Fibroblast of upper back skin (primary cell): ENCODE results near the gene C2orf69.

Source experiments
- DNase-seq: peaks from one replicate; pipeline ENCODE4 v3.0.0-alpha.2; 2013

Gene C2orf69

DNA sequence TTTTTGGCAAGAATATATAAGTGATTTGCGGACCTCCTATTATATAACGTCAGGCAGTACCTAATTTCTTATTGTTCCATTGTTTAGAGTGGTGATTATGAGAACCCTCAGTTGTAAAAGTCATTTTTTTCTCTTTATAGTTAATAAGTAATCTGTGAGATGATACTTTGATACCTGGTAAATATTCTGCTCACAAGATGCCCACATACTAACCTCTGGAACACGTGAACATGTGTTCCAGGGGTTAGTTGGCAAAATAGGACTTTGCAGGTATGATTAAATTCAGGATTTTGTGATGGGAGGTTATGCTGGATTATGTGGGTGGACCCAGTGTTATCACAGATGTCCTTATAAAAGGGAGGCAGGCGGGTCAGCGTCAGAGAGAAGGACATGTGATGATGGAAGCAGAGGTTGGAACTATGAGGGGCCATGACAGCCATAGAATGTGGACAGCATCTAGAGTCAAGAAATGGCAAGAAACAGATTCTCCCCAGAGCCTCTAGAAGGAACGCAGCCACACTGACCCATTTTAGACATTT is 61.1 kb downstream of the C2orf69 start:
- DNase-seq = no peak

DNA sequence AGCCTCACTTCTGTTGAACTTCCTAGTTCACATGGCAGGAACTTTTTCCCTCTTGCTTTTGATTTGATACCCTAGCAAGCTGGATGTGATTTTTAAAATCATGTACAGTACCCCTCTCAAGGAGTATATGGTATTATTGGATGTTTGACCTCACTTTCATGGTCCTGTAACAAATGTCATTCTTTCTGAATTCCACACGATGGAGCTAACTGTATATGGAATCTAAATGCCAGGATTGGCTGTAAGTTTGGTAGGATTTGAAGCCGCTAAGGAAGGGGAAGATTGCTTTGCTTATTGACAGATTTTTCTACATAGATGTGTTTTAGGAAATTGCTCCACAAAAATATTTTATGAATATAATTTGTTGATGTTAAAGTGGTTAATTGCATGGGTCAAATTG is 62.6 kb downstream of the C2orf69 start:
- peak; percentile 65 for DNase-seq

DNA sequence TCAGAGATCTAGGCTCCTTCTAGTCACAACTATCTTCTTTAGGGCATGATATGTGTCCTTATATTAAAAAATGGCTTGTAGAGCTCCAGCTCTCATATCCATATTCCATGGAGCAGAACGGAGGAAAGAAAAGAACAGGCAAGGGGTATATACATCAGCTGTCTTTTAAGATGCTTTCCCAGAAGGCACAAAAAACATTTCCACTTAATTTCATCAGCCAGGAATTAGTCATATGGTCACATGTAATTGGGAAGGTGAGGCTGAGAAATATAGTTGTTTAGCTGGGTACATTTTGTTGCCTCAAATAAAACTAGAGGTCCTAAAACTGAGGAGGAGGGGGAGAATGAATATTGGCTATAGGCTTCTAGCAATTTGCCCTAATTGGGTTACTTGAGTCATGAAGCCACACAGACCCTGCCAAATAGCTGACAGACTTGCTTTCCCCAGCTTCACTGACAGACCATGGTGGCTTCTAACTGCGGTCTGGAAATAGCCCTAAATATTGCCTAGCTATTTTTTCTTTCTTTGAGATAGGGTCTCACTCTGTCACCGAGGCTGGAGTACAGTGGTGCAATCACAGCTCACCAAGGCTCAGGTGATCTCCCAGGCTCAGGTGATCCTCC is 64.3 kb downstream of the C2orf69 start:
- peak; percentile 84 for DNase-seq
